Activated T-helper 1 cell treated with anti-CD3 and anti-CD28 coated beads, Interleukin-12 subunit alpha, Interleukin-12 subunit beta, Interleukin-2, Interleukin-4 antibody, amounts not matched to agents 30 ng/mL and 10 ng/mL and 1 ng/mL, durations not matched to agents 14 hours and 24 hours and 36 hours (primary cell): Measurements from ENCODE around the gene AKR1E2. TPM values are rescaled to one million over a fixed set of nuclear protein-coding genes. Genes with fewer than 3 reads are reported as not detected.

Experiments
- DNase-seq: peaks from one replicate; pipeline ENCODE4 v3.0.0; 2021; ENCODE audit warnings: low spot score
- H3K27ac Mint-ChIP-seq: one replicate; pipeline ENCODE4 v1.8.0; 2021; ENCODE audit warnings: mild to moderate bottlenecking, mixed read lengths
- H3K27me3 Mint-ChIP-seq: one replicate; pipeline ENCODE4 v1.8.0; 2022; ENCODE audit warnings: mild to moderate bottlenecking, moderate library complexity, mixed read lengths; ENCODE audit not compliant: insufficient read depth
- H3K36me3 Mint-ChIP-seq: one replicate; pipeline ENCODE4 v1.8.0; 2021; ENCODE audit warnings: low read depth, mixed read lengths
- H3K4me1 Mint-ChIP-seq: one replicate; pipeline ENCODE4 v1.8.0; 2021; ENCODE audit warnings: low read depth, mixed read lengths
- H3K4me3 Mint-ChIP-seq: one replicate; pipeline ENCODE4 v1.8.0; 2021; ENCODE audit warnings: mild to moderate bottlenecking, moderate library complexity, mixed read lengths
- H3K9me3 Mint-ChIP-seq: one replicate; pipeline ENCODE4 v1.8.0; 2021; ENCODE audit warnings: mixed read lengths
- intact Hi-C: fragments of 100-400 bp; cut with micrococcal nuclease; formaldehyde crosslinking; loops from one replicate; pipeline ENCODE4 v1.15.1; 2024
- total RNA-seq: library from RNA; stranded (reverse); gene quantifications from 2 replicates; pipeline ENCODE4 v1.2.3, GENCODE V29; 2022

The AKR1E2 gene
- total RNA-seq, 1 donor from 2014 or later: 6.6 TPM

GRCh38 chr10:4837551-4837950 is 11.5 kb downstream of the AKR1E2 start:
- peaks cover 33% of the 10 kb centered on the region for H3K4me1 Mint-ChIP-seq
- peaks cover 4% of the 10 kb centered on the region for H3K36me3 Mint-ChIP-seq
- no peaks in the 10 kb centered on the region for H3K9me3 Mint-ChIP-seq
- no peak overlapping the region for H3K4me3 Mint-ChIP-seq
- intact Hi-C loops: no loop called here
- no peak for DNase-seq
- no peak overlapping the region for H3K27ac Mint-ChIP-seq
- H3K27me3 Mint-ChIP-seq: no peaks in the 10 kb centered on the region

- Mint-ChIP-seq H3K9me3 (no peaks in the 10 kb centered on the region), H3K27ac (no peak overlapping the region), H3K4me1 (peaks cover 33% of the 10 kb centered on the region), H3K36me3 (peaks cover 4% of the 10 kb centered on the region), H3K27me3 (no peaks in the 10 kb centered on the region), H3K4me3 (no peak overlapping the region)
- DNase-seq: no peak
- intact Hi-C loops: no loop called here
These were observed 12.7 kb downstream of the AKR1E2 start for GRCh38 chr10:4838743-4839142.

- no peak for DNase-seq
- no peaks in the 10 kb centered on the region for H3K9me3 Mint-ChIP-seq
- H3K27me3 Mint-ChIP-seq: no peaks in the 10 kb centered on the region
- peaks cover 4% of the 10 kb centered on the region for H3K36me3 Mint-ChIP-seq
- H3K27ac Mint-ChIP-seq: no peak overlapping the region
- intact Hi-C loops: no loop called here
- H3K4me3 Mint-ChIP-seq: no peak overlapping the region
- H3K4me1 Mint-ChIP-seq: peaks cover 27% of the 10 kb centered on the region
These were observed 13.3 kb downstream of the AKR1E2 start for GRCh38 chr10:4839353-4839752.

GRCh38 chr10:4840151-4840550 is 14.1 kb downstream of the AKR1E2 start:
- Mint-ChIP-seq H3K9me3 (no peaks in the 10 kb centered on the region), H3K4me3 (no peak overlapping the region), H3K27me3 (no peaks in the 10 kb centered on the region), H3K4me1 (peaks cover 19% of the 10 kb centered on the region), H3K36me3 (peaks cover 4% of the 10 kb centered on the region), H3K27ac (no peak overlapping the region)
- DNase-seq: no peak
- intact Hi-C loops: no loop called here

GRCh38 chr10:4843525-4844180 is 17.6 kb downstream of the AKR1E2 start:
- peaks cover 5% of the 10 kb centered on the region for H3K4me1 Mint-ChIP-seq
- intact Hi-C loops: no loop called here
- H3K27me3 Mint-ChIP-seq: no peaks in the 10 kb centered on the region
- H3K4me3 Mint-ChIP-seq: no peak overlapping the region
- H3K9me3 Mint-ChIP-seq: no peaks in the 10 kb centered on the region
- no peak overlapping the region for H3K27ac Mint-ChIP-seq
- no peak for DNase-seq
- no peaks in the 10 kb centered on the region for H3K36me3 Mint-ChIP-seq

GRCh38 chr10:4844864-4845263 is 18.9 kb downstream of the AKR1E2 start:
- no peak overlapping the region for H3K27ac Mint-ChIP-seq
- H3K27me3 Mint-ChIP-seq: no peaks in the 10 kb centered on the region
- no peak for DNase-seq
- H3K4me3 Mint-ChIP-seq: no peak overlapping the region
- intact Hi-C loops: no loop called here
- H3K4me1 Mint-ChIP-seq: peaks cover 17% of the 10 kb centered on the region
- no peaks in the 10 kb centered on the region for H3K9me3 Mint-ChIP-seq
- H3K36me3 Mint-ChIP-seq: no peaks in the 10 kb centered on the region

- no peak for DNase-seq
- intact Hi-C loops: no loop called here
- Mint-ChIP-seq H3K27ac (no peak overlapping the region), H3K9me3 (no peaks in the 10 kb centered on the region), H3K4me3 (no peak overlapping the region), H3K27me3 (no peaks in the 10 kb centered on the region), H3K4me1 (peaks cover 20% of the 10 kb centered on the region), H3K36me3 (no peaks in the 10 kb centered on the region)
These were observed 19.8 kb downstream of the AKR1E2 start for GRCh38 chr10:4845766-4846165.

- DNase-seq: no peak
- intact Hi-C loops: no loop called here
- Mint-ChIP-seq H3K4me3 (no peak overlapping the region), H3K4me1 (peaks cover 20% of the 10 kb centered on the region), H3K27me3 (no peaks in the 10 kb centered on the region), H3K9me3 (no peaks in the 10 kb centered on the region), H3K36me3 (no peaks in the 10 kb centered on the region), H3K27ac (no peak overlapping the region)
These were observed 20.8 kb downstream of the AKR1E2 start for GRCh38 chr10:4846775-4847174.

- Mint-ChIP-seq H3K4me3 (no peak overlapping the region), H3K27ac (no peak overlapping the region), H3K9me3 (no peaks in the 10 kb centered on the region), H3K27me3 (no peaks in the 10 kb centered on the region), H3K36me3 (no peaks in the 10 kb centered on the region), H3K4me1 (peaks cover 20% of the 10 kb centered on the region)
- no peak for DNase-seq
- intact Hi-C loops: loop anchor here (2.0 kb wide), 1 partner anchor 247 kb away; the partner anchor contains the start of gene AKR1C3
These were observed 21.8 kb downstream of the AKR1E2 start for GRCh38 chr10:4847561-4848355.

- Mint-ChIP-seq H3K27me3 (no peaks in the 10 kb centered on the region), H3K4me1 (peaks cover 20% of the 10 kb centered on the region), H3K36me3 (no peaks in the 10 kb centered on the region), H3K9me3 (no peaks in the 10 kb centered on the region), H3K4me3 (no peak overlapping the region), H3K27ac (no peak overlapping the region)
- intact Hi-C loops: loop anchor here (1.0 to 2.0 kb wide), 8 partner anchors 22 to 775 kb away; partner anchors contain the start of genes AKR1C3 and AKR1E2
- no peak for DNase-seq
These were observed 22.5 kb downstream of the AKR1E2 start for GRCh38 chr10:4848356-4849041.

GRCh38 chr10:4849042-4849402 is 23.0 kb downstream of the AKR1E2 start:
- Mint-ChIP-seq H3K4me1 (peaks cover 20% of the 10 kb centered on the region), H3K27ac (no peak overlapping the region), H3K36me3 (no peaks in the 10 kb centered on the region), H3K27me3 (no peaks in the 10 kb centered on the region), H3K9me3 (no peaks in the 10 kb centered on the region), H3K4me3 (no peak overlapping the region)
- intact Hi-C loops: loop anchor here (1.0 to 2.0 kb wide), 8 partner anchors 23 to 774 kb away; partner anchors contain the start of genes AKR1C3 and AKR1E2
- no peak for DNase-seq

GRCh38 chr10:4849555-4850242 is 23.7 kb downstream of the AKR1E2 start:
- intact Hi-C loops: loop anchor here (1.0 to 2.0 kb wide), 8 partner anchors 23 to 774 kb away; partner anchors contain the start of genes AKR1C3 and AKR1E2
- H3K9me3 Mint-ChIP-seq: no peaks in the 10 kb centered on the region
- peaks cover 20% of the 10 kb centered on the region for H3K4me1 Mint-ChIP-seq
- DNase-seq: peak; percentile 81
- no peaks in the 10 kb centered on the region for H3K27me3 Mint-ChIP-seq
- no peaks in the 10 kb centered on the region for H3K36me3 Mint-ChIP-seq
- H3K4me3 Mint-ChIP-seq: no peak overlapping the region
- H3K27ac Mint-ChIP-seq: peak overlapping the region; percentile 40
